ENCODE results near the gene POC1A. TPM values are rescaled to one million over a fixed set of nuclear protein-coding genes. Genes with fewer than 3 reads are reported as not detected.

Gene POC1A
- total RNA-seq, 1 donor from 2014 or later = 24.1 TPM

DNA sequence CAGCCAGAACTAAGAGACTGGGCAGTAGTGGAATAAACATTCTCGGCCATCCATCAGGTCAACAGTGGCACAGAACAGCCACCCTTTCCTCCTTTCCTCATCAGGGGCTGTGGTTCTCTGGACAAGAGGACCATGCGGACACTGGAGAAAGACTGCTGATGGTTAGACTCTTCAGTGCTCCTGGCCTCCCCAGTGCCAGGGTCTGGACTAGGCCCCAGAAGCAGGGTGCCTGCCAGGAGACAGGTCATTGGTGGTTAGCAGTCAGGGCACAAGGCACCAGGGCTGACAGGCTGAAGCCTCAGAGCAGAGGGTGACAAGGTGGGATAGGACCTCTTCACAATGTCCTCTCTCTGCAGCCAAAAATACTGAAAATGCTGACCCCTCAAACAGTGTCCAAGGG lies 30.1 kb downstream of the POC1A start:
- Mint-ChIP-seq H3K4me3 (no peak overlapping the region), H3K36me3 (ENCODE audit: low read depth) (peaks cover 15% of the 10 kb centered on the region), H3K4me1 (peaks cover 27% of the 10 kb centered on the region), H3K27me3 (no peaks in the 10 kb centered on the region), H3K27ac (no peak overlapping the region), H3K9me3 (no peaks in the 10 kb centered on the region)
- DNase-seq = no peak
- intact Hi-C loops (cut with micrococcal nuclease) = no loop called here

DNA sequence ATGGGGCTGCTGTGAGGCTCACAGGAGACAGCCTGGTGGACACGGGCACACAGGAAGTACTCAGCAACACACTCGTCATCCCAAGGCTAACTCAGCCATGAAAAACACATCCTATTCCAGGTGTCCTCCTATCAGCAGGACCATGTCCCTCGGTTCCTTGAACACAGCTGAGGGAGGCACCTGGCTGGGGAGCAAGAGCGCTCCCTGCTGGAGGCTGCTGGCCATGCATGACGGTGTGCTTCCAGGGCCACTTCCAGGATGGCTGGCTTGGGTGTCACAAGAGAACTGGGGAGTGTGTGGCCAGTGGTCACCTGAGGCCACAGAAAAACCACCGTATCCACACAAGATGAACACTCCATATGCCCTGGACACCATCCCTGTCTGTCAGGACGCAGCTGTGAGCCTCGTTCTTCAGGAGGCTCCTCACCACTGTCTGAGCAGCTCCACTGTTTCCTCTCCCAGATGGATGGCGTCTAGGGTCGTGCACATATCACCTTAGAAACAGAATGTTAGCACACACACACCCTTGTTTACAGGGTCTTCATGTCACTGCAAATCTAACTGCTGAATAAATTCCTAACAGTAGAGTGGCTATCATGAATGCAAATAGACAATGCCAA lies 31.0 kb downstream of the POC1A start:
- no peak overlapping the region for H3K4me3 Mint-ChIP-seq
- H3K36me3 Mint-ChIP-seq (ENCODE audit: low read depth) = peaks cover 20% of the 10 kb centered on the region
- intact Hi-C loops (cut with micrococcal nuclease) = loop anchor here (1.0 to 2.0 kb wide), 3 partner anchors 70 to 180 kb away; partner anchors contain the start of gene PARP3
- H3K4me1 Mint-ChIP-seq = peaks cover 27% of the 10 kb centered on the region
- H3K9me3 Mint-ChIP-seq = no peaks in the 10 kb centered on the region
- peak; percentile 94 for DNase-seq
- H3K27me3 Mint-ChIP-seq = no peaks in the 10 kb centered on the region
- H3K27ac Mint-ChIP-seq = no peak overlapping the region

- peak overlapping the region; percentile 27 for H3K27ac Mint-ChIP-seq
- H3K9me3 Mint-ChIP-seq = no peaks in the 10 kb centered on the region
- intact Hi-C loops (cut with micrococcal nuclease) = loop anchor here (2.0 kb wide), 2 partner anchors 70 to 180 kb away; partner anchors contain the start of gene PARP3
- no peak for DNase-seq
- peaks cover 17% of the 10 kb centered on the region for H3K36me3 Mint-ChIP-seq (ENCODE audit: low read depth)
- no peaks in the 10 kb centered on the region for H3K27me3 Mint-ChIP-seq
- H3K4me1 Mint-ChIP-seq = peaks cover 24% of the 10 kb centered on the region
- no peak overlapping the region for H3K4me3 Mint-ChIP-seq
Observed at GRCh38 chr3:52122491-52122890, 31.7 kb downstream of the POC1A start.

DNA sequence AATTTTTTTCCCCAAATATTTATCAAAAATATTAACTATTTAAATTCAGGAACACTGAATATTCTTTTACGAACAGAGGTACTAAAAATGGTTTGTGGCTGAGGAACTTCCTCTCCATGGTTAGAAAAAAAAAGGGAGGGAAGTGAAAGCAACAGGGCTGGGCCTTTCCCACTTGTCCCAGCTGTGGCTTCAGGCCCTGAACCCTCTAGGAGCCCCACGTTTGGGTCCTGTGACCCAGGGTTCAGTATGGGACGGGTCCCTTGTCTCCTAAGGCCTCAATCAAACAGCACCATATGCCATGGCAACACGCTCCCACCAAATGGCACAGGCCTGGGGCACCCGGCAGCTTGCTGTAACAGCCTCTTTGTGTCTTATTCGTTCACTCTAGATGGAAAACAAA lies 32.4 kb downstream of the POC1A start:
- DNase-seq = no peak
- intact Hi-C loops (cut with micrococcal nuclease) = loop anchor here (2.0 kb wide), 2 partner anchors 69 to 179 kb away; partner anchors contain the start of gene PARP3
- H3K4me1 Mint-ChIP-seq = peaks cover 24% of the 10 kb centered on the region
- peaks cover 17% of the 10 kb centered on the region for H3K36me3 Mint-ChIP-seq (ENCODE audit: low read depth)
- H3K9me3 Mint-ChIP-seq = no peaks in the 10 kb centered on the region
- H3K27me3 Mint-ChIP-seq = no peaks in the 10 kb centered on the region
- peak overlapping the region; percentile 27 for H3K27ac Mint-ChIP-seq
- no peak overlapping the region for H3K4me3 Mint-ChIP-seq

- Mint-ChIP-seq H3K9me3 (no peaks in the 10 kb centered on the region), H3K27ac (peak overlapping the region; percentile 73), H3K27me3 (no peaks in the 10 kb centered on the region), H3K4me3 (peak overlapping the region; percentile 33), H3K4me1 (peaks cover 24% of the 10 kb centered on the region), H3K36me3 (ENCODE audit: low read depth) (peaks cover 17% of the 10 kb centered on the region)
- DNase-seq = no peak
- intact Hi-C loops (cut with micrococcal nuclease) = no loop called here
Observed at GRCh38 chr3:52121464-52121805, 32.8 kb downstream of the POC1A start.

GRCh38 chr3:52120556-52121463 lies 33.4 kb downstream of the POC1A start:
- intact Hi-C loops (cut with micrococcal nuclease) = no loop called here

GRCh38 chr3:52119826-52120225 lies 34.4 kb downstream of the POC1A start:
- DNase-seq = no peak
- Mint-ChIP-seq H3K27ac (no peak overlapping the region), H3K4me3 (no peak overlapping the region), H3K9me3 (no peaks in the 10 kb centered on the region), H3K27me3 (no peaks in the 10 kb centered on the region), H3K4me1 (peaks cover 24% of the 10 kb centered on the region), H3K36me3 (ENCODE audit: low read depth) (peaks cover 18% of the 10 kb centered on the region)
- intact Hi-C loops (cut with micrococcal nuclease) = no loop called here

More at GRCh38 chr3:52120556-52121463, 33.4 kb downstream of the POC1A start:
- H3K9me3 Mint-ChIP-seq = no peaks in the 10 kb centered on the region
- peak overlapping the region; percentile 33 for H3K4me3 Mint-ChIP-seq
- peak overlapping the region; percentile 73 for H3K27ac Mint-ChIP-seq
- DNase-seq = no peak
- H3K27me3 Mint-ChIP-seq = no peaks in the 10 kb centered on the region
- peaks cover 24% of the 10 kb centered on the region for H3K4me1 Mint-ChIP-seq
- peaks cover 14% of the 10 kb centered on the region for H3K36me3 Mint-ChIP-seq (ENCODE audit: low read depth)

DNA sequence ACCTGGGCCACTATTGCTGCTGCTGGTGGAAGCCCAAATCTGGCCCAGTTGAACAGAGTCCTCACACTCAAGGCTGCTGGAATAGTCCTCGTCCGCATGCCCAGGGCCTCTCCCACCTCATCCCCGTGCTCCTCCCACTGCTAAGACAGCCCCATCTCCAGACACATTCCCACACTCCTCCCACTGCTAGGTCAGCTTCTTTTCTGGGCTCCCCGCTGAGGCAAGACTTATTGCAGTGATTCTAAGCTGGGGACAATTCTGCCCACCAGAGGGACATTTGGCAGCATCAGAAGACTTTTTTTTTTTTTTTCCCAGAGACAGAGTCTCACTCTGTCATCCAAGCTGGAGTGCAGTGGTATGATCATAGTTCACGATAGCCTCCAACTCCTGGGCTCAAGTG lies 35.1 kb downstream of the POC1A start:
- Mint-ChIP-seq H3K4me1 (peaks cover 24% of the 10 kb centered on the region), H3K4me3 (no peak overlapping the region), H3K27ac (no peak overlapping the region), H3K9me3 (no peaks in the 10 kb centered on the region), H3K27me3 (no peaks in the 10 kb centered on the region), H3K36me3 (ENCODE audit: low read depth) (peaks cover 16% of the 10 kb centered on the region)
- intact Hi-C loops (cut with micrococcal nuclease) = no loop called here
- no peak for DNase-seq

DNA sequence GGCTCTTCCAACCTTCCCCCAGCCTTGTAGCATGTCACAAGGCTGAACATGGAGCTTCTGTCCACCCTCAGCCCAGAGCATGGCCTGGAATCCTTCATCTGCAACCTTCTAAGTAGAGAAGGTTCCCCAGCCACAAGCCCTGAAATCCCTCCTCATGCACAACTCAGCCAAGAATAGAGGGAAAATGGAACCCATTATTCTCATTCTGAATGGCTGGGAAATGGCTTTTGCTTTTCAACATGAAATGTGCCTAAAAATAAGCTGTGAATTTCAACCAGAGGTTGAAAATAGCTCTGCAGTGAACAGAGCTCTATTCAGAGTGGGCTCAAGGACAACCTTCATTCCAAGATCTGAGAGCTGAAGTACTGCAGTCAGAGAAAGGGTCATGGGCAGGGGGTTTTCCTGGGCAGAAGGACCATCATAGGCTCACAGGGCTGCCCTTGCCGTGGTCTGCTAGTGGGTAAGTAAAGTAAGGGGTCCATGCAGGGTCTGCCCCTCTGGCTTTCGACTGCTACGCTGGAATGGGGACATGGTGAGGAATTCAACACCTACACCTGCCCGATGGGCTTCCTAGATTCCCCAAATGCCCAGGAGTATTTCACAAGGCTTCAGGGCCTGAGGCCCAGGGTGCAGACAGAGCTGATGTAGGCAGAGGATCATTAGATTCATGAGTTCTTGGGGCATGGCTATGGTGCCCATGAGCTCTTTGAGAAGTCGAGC lies 35.9 kb downstream of the POC1A start:
- H3K4me3 Mint-ChIP-seq = no peak overlapping the region
- H3K27me3 Mint-ChIP-seq = no peaks in the 10 kb centered on the region
- H3K36me3 Mint-ChIP-seq (ENCODE audit: low read depth) = peaks cover 14% of the 10 kb centered on the region
- intact Hi-C loops (cut with micrococcal nuclease) = no loop called here
- no peaks in the 10 kb centered on the region for H3K9me3 Mint-ChIP-seq
- H3K27ac Mint-ChIP-seq = no peak overlapping the region
- DNase-seq = no peak
- H3K4me1 Mint-ChIP-seq = peaks cover 24% of the 10 kb centered on the region

DNA sequence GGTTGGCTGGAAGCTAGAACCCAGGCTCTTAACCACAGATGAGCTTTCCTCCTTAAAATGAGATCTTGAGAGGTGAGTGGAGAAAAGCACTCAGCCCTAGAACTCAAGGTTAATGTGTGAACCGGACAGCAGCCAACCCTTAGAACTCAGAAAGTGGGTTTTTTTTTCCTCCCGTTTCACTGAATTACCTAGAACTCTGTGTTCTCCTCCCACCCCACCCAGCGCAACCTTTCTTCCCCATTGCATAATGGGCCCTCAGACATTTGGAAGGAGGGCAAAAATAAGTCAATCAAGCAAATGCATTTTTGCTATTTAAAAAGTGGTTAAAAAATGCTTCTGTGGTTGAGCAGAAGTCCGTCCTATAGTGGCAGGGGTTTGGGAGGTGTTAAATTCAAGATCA lies 36.7 kb downstream of the POC1A start:
- DNase-seq = no peak

DNA sequence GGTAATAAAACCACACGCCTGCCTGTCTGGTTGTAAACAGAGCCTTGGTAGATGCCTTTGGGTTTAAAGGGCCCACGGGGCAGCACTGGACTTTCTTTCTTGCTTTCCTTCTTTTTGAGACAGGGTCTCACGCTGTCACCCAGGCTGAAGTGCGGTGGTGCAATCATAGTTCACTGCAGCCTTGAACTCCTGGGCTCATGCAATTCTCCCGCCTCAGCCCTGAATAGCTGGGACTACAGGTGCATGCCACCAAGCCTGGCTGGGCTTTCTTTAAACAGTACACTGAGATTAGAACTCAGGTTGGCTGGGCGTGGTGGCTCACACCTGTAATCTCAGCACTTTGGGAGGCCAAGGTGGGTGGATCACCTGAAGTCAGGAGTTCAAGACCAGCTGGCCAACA lies 42.2 kb downstream of the POC1A start:
- Mint-ChIP-seq H3K27me3 (no peaks in the 10 kb centered on the region), H3K27ac (no peak overlapping the region), H3K4me3 (no peak overlapping the region), H3K36me3 (ENCODE audit: low read depth) (peaks cover 17% of the 10 kb centered on the region), H3K9me3 (no peaks in the 10 kb centered on the region), H3K4me1 (peaks cover 6% of the 10 kb centered on the region)
- intact Hi-C loops (cut with micrococcal nuclease) = no loop called here
- no peak for DNase-seq

More for the DNA sequence above, 36.7 kb downstream of the POC1A start:
- intact Hi-C loops (cut with micrococcal nuclease) = no loop called here
- Mint-ChIP-seq H3K27me3 (no peaks in the 10 kb centered on the region), H3K4me3 (no peak overlapping the region), H3K4me1 (peaks cover 21% of the 10 kb centered on the region), H3K27ac (no peak overlapping the region), H3K36me3 (ENCODE audit: low read depth) (peaks cover 14% of the 10 kb centered on the region), H3K9me3 (no peaks in the 10 kb centered on the region)

GRCh38 chr3:52110502-52110901 lies 43.7 kb downstream of the POC1A start:
- no peak for DNase-seq
- Mint-ChIP-seq H3K27ac (no peak overlapping the region), H3K27me3 (no peaks in the 10 kb centered on the region), H3K4me3 (no peak overlapping the region), H3K9me3 (no peaks in the 10 kb centered on the region), H3K36me3 (ENCODE audit: low read depth) (peaks cover 20% of the 10 kb centered on the region), H3K4me1 (peaks cover 6% of the 10 kb centered on the region)
- intact Hi-C loops (cut with micrococcal nuclease) = no loop called here

GRCh38 chr3:52109611-52110301 lies 44.5 kb downstream of the POC1A start:
- Mint-ChIP-seq H3K36me3 (ENCODE audit: low read depth) (peaks cover 20% of the 10 kb centered on the region), H3K4me3 (no peak overlapping the region), H3K9me3 (no peaks in the 10 kb centered on the region), H3K27ac (peak overlapping the region; percentile 53), H3K4me1 (peaks cover 6% of the 10 kb centered on the region), H3K27me3 (no peaks in the 10 kb centered on the region)
- no peak for DNase-seq
- intact Hi-C loops (cut with micrococcal nuclease) = no loop called here
